Measurements from ENCODE around the gene PROCA1. TPM values are rescaled to one million over a fixed set of nuclear protein-coding genes. Genes with fewer than 3 reads are reported as not detected.
A peak's percentile ranks its signal among the peaks of the same experiment; 100 is the strongest.

PROCA1 gene
- total RNA-seq, 1 donor from 2014 or later = 0.26 TPM

- Histone ChIP-seq H3K4me3 (ENCODE audit: low read depth, low read length) (no peak overlapping the region), H3K36me3 (ENCODE audit: control insufficient read depth, insufficient read depth, low read length) (peaks cover 1% of the 10 kb centered on the region), H3K27me3 (ENCODE audit: control insufficient read depth, insufficient read depth, low read length) (no peaks in the 10 kb centered on the region)
- no peak for TF ChIP-seq CTCF (IDR thresholded peaks at IDR 0.05; ENCODE audit: insufficient read depth, low read length, severe bottlenecking)
- DNase-seq (ENCODE audit: low read depth) (no peak), FAIRE-seq (no peak)
Observed at GRCh38 chr17:28734712-28735241, 23.1 kb upstream of the PROCA1 start.

GRCh38 chr17:28733346-28733745 lies 21.7 kb upstream of the PROCA1 start:
- FAIRE-seq (no peak), DNase-seq (ENCODE audit: low read depth) (no peak)
- TF ChIP-seq CTCF (IDR thresholded peaks at IDR 0.05; ENCODE audit: insufficient read depth, low read length, severe bottlenecking) = no peak
- Histone ChIP-seq H3K36me3 (ENCODE audit: control insufficient read depth, insufficient read depth, low read length) (no peaks in the 10 kb centered on the region), H3K4me3 (ENCODE audit: low read depth, low read length) (no peak overlapping the region), H3K27me3 (ENCODE audit: control insufficient read depth, insufficient read depth, low read length) (no peaks in the 10 kb centered on the region)

- H3K4me3 ChIP-seq (ENCODE audit: low read depth, low read length) = no peak overlapping the region
- DNase-seq (ENCODE audit: low read depth) (no peak), FAIRE-seq (no peak)
- no peaks in the 10 kb centered on the region for H3K27me3 ChIP-seq (ENCODE audit: control insufficient read depth, insufficient read depth, low read length)
- H3K36me3 ChIP-seq (ENCODE audit: control insufficient read depth, insufficient read depth, low read length) = no peaks in the 10 kb centered on the region
- no peak for TF ChIP-seq CTCF (IDR thresholded peaks at IDR 0.05; ENCODE audit: insufficient read depth, low read length, severe bottlenecking)
Observed at GRCh38 chr17:28729950-28730330, 18.3 kb upstream of the PROCA1 start.

GRCh38 chr17:28728364-28729200 lies 16.9 kb upstream of the PROCA1 start, which contains the start of gene NEK8:
Gene NEK8, plus strand, starts transcription at chr17:28728788. Its CDS starts 26 bp downstream, at chr17:28728814.
- no peaks in the 10 kb centered on the region for H3K27me3 ChIP-seq (ENCODE audit: control insufficient read depth, insufficient read depth, low read length)
- H3K4me3 ChIP-seq (ENCODE audit: low read depth, low read length) = peak within 1 kb of the TSS; percentile 79
- H3K36me3 ChIP-seq (ENCODE audit: control insufficient read depth, insufficient read depth, low read length) = peaks cover 7% of the 10 kb centered on the region
- FAIRE-seq (no peak), DNase-seq (ENCODE audit: low read depth) (peak; percentile 96)
- TF ChIP-seq CTCF (IDR thresholded peaks at IDR 0.05; ENCODE audit: insufficient read depth, low read length, severe bottlenecking) = no peak

- Histone ChIP-seq H3K36me3 (ENCODE audit: control insufficient read depth, insufficient read depth, low read length) (peaks cover 18% of the 10 kb centered on the region), H3K4me3 (ENCODE audit: low read depth, low read length) (peak overlapping the region; percentile 72), H3K27me3 (ENCODE audit: control insufficient read depth, insufficient read depth, low read length) (no peaks in the 10 kb centered on the region)
- TF ChIP-seq CTCF (IDR thresholded peaks at IDR 0.05; ENCODE audit: insufficient read depth, low read length, severe bottlenecking) = peak; percentile 98
- FAIRE-seq = no peak
- DNase-seq (ENCODE audit: low read depth) = peak; percentile 87
Observed at GRCh38 chr17:28726627-28727491, 15.2 kb upstream of the PROCA1 start.

Data from bronchial epithelial cell (primary cell).